HEK293T (cell line): ENCODE results near the gene NRXN2.

Source experiments
- ELF4 ChIP-seq: fragments of 450-650 bp; IDR thresholded peaks from 2 replicates; pipeline ENCODE4 v1.6.1; 2017; ENCODE audit warnings: antibody characterized with exemption
- FOXA1 ChIP-seq: fragments of 450-650 bp; IDR thresholded peaks from 2 replicates; pipeline ENCODE4 v1.6.1; 2016; ENCODE audit warnings: mild to moderate bottlenecking
- FOXM1 ChIP-seq: fragments of 450-650 bp; IDR thresholded peaks from 2 replicates; pipeline ENCODE4 v1.6.1; 2017; ENCODE audit warnings: mild to moderate bottlenecking, borderline replicate concordance
- LEF1 ChIP-seq: fragments of 450-650 bp; IDR thresholded peaks from 2 replicates; pipeline ENCODE4 v1.6.1; 2017; ENCODE audit warnings: mild to moderate bottlenecking, borderline replicate concordance
- NFRKB ChIP-seq: fragments of 450-650 bp; IDR thresholded peaks from 2 replicates; pipeline ENCODE4 v1.6.1; 2016; ENCODE audit warnings: mild to moderate bottlenecking, moderate library complexity
- ZNF384 ChIP-seq: fragments of 450-650 bp; IDR thresholded peaks from 2 replicates; pipeline ENCODE4 v1.6.1; 2016
- TF ChIP-seq, protein P1 (sequence below): fragments of 450-650 bp; IDR thresholded peaks from 2 replicates; pipeline ENCODE4 v1.6.1; 2016

DNA sequence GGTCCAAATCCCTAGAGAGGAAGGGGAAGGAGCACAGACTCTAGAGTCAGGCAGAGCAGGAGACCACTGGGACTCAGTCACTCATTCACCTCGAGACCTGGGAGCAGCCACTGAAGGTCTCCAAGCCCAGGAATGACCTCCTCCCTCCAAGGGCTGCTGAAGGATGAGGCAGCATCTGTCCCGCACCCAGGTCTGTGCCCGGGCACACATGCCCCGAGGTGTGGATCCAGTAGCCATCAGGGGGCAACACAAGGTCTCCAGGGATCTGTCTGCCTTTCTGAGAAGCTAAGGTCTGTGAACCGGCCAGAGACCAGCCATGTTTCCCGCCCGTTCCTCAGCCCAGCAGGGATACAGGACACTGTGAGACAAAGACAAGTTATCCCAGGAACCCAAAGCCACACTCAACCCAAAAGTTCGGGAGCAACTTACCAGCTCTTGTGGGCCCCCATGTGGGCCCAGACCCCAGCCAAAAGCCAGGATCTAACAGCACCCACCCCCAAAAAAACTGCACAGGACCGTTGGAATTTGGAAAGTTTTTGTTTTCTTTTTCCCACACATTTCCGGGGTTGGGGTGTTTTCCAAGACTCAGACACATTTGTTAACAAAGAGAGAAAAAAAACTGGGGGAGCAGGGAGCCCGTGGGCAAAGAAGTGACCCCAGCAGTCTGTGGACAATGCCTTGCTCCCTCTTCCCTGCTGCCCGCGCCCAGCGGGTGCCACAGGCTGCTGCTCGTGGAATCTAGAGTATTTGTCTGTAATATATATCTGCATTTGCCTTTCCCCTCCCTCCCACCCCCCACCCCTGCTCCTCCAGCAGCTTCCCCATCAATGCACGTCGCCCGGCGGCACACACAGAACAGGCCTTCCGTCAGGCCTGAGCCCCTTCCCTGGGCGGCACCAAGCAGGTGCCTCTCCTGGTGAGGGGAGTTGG is 117.1 kb downstream of the NRXN2 start:
- TF ChIP-seq FOXM1 = no peak
- no peak for TF ChIP-seq ZNF384
- no peak for TF ChIP-seq LEF1
- TF ChIP-seq NFRKB = no peak
- no peak for TF ChIP-seq FOXA1
- TF ChIP-seq ELF4 = no peak
- TF ChIP-seq, protein P1, sequence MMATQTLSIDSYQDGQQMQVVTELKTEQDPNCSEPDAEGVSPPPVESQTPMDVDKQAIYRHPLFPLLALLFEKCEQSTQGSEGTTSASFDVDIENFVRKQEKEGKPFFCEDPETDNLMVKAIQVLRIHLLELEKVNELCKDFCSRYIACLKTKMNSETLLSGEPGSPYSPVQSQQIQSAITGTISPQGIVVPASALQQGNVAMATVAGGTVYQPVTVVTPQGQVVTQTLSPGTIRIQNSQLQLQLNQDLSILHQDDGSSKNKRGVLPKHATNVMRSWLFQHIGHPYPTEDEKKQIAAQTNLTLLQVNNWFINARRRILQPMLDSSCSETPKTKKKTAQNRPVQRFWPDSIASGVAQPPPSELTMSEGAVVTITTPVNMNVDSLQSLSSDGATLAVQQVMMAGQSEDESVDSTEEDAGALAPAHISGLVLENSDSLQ = no peak
